DND-41 (cell line): ENCODE data around the gene VWA5B1.

ENCODE experiments used
- EZH2 ChIP-seq: IDR thresholded peaks from 3 replicates; pipeline ENCODE4 v1.6.1; 2012; ENCODE audit warnings: borderline replicate concordance, low read depth, mild to moderate bottlenecking, moderate library complexity, low read length, inconsistent platforms; ENCODE audit not compliant: severe bottlenecking
- TF ChIP-seq, protein P1 (sequence below): IDR thresholded peaks from 2 replicates; pipeline ENCODE4 v1.5.1; 2012; ENCODE audit warnings: borderline replicate concordance, low read length, moderate library complexity, mild to moderate bottlenecking; ENCODE audit not compliant: poor library complexity, severe bottlenecking; ENCODE audit errors: extremely low read depth

DNA sequence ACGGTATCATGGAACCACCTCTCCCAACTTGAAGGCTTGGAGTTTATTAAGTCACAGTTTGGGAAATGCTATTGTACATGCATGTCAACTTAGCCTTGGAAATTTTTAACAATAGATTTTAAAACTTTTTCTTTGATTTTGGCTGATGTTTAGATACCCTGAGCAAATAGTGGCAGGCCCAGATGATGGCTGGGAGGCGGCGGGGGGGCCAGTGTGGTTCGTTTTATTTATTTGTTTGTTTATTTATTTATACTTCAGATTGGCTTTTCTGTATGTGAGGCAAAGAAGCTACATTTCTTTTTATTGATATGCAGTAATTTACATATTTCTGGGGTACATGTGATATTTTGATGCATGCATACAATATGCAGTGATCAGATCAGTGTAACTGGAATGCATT, 82.0 kb downstream of the VWA5B1 start:
- TF ChIP-seq, protein P1, sequence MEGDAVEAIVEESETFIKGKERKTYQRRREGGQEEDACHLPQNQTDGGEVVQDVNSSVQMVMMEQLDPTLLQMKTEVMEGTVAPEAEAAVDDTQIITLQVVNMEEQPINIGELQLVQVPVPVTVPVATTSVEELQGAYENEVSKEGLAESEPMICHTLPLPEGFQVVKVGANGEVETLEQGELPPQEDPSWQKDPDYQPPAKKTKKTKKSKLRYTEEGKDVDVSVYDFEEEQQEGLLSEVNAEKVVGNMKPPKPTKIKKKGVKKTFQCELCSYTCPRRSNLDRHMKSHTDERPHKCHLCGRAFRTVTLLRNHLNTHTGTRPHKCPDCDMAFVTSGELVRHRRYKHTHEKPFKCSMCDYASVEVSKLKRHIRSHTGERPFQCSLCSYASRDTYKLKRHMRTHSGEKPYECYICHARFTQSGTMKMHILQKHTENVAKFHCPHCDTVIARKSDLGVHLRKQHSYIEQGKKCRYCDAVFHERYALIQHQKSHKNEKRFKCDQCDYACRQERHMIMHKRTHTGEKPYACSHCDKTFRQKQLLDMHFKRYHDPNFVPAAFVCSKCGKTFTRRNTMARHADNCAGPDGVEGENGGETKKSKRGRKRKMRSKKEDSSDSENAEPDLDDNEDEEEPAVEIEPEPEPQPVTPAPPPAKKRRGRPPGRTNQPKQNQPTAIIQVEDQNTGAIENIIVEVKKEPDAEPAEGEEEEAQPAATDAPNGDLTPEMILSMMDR = no peak
- no peak for TF ChIP-seq EZH2
